GM21515 (cell line): Measurements from ENCODE around the gene WARS2.

Experiments
- ATAC-seq: cut with Tn5 transposase; IDR thresholded peaks from one replicate; pipeline ENCODE4 v1.9.1; 2021; ENCODE audit not compliant: unreplicated experiment

Gene WARS2

DNA sequence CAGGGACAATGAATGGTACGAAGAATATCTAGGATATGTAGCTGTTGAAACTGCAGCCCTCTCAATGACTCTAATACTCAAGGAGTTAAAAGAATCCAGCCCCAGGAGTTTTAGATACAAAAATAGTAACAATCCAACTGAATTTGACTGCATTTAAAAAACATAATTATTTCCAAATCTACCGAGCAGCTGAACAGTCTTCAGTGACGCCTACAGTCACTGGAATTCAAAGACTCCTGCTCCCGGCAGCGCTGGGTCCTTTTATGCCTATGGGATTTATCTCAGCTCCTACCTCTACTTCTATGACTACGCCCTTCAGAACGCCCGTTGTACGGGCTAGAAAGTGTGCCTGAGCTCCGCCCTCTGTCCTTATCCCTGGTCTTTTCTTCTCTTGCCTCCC is 55.7 kb downstream of the WARS2 start:
- no peak for ATAC-seq

DNA sequence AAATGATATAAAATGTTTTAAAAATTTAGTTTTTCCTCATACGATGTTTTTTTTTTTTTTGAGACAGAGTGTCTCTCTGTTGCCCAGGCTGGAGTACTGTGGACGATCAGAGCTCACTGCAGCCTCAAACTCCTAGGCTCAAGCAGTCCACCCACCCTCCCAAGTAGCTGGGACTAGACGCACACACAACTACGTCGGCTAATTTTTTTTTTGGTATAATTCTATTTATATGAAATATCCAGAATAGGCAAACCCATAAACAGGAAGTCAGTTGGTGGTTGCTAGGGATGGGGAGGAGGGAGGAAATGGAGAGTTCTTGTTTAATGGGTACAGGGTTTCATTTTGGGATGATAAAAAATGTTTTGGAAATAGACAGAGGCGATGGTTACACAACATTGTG is 56.5 kb downstream of the WARS2 start:
- ATAC-seq = no peak

- no peak for ATAC-seq
These were observed 57.0 kb downstream of the WARS2 start for GRCh38 chr1:119083479-119083878.

DNA sequence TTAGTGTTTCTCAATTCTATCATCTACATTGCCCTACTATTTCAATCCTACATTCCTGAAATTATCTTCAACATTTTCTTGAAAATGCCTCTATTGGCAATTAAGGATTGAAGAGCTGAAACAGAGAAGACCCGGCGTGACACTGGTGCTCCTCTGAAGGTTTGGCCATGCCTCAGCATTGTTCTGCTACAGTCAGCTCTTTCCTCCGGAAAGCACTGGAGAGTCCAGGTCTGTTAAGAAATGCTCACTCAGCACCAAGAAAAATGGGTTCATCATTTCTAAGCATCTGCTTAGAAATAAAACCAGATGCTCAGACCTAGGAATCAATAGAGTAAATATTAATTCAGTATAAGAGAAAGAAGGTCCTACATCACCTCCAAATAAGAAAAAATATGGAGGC is 58.8 kb downstream of the WARS2 start:
- no peak for ATAC-seq

DNA sequence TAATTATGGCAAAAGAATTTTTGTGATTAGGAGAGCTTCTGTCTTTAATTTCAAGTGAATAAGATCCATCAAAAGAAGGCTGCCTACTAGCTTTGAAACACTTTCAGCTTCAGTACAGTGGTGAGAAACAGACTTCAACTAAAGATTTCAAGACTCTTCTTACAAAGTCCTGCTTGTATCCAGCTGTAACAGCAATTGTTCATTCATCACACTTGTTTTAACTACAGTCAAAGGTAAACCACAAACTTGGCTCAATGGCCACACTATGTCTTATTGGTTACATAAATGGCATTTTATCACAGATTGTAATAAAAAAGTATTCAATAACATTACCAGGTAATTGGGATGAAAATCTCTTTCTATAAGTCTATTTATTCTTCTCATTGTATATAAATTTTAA is 59.2 kb downstream of the WARS2 start:
- no peak for ATAC-seq

DNA sequence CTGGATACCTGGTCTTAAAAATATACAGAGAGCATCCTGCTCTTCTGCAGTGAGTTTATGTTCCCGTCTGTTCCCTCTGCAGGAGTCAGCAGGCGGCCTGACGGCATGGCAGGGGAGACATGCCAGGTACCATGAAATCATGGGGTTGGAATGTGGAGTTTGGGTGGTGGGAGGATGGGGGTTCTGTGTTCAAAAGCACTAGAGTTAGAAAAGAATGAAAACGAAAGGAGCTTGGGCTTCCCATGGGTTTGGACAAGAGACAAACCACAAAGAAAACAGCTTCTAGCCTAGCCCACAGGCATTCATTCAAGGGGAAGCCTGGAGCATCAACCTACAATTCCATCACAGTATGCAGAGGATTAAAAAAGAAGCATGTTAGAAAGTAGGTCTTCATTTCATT is 59.9 kb downstream of the WARS2 start:
- no peak for ATAC-seq

- no peak for ATAC-seq
These were observed 60.6 kb downstream of the WARS2 start for GRCh38 chr1:119079881-119080280.

DNA sequence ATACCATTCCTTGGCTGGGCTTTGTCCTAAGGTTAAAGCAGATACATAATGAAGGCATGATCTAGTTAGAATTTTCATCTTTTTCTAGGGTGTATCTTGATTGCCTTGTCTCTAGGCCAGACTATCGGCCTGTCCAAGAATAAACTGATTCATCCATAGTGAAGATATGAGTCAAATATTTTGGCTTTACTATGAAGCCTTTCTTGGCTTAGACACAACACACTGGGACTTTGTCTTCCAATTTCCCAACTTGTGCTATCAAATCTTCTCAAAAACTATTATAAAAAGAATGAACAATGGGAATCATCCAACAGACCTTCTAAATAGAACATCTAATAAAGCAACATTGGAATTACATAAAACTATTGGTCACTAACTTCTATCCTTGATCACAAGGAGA is 64.8 kb downstream of the WARS2 start:
- no peak for ATAC-seq

DNA sequence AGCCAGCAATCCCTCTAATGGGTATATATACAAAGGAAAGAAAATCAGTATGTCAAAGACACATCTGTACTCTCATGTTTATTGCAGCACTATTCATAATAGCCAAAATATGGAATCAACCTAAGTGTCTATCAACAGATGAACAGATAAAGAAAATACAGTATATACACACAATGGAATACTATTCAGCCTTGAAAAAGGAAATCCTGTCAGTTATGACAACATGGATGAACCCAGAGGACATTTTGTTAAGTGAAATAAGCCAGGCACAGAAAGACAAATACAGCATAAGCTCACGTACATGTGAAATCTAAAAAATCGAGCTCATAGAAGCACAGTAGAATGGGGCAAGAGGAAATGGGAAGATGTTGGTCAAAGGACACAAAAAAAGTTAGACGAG is 69.1 kb downstream of the WARS2 start:
- no peak for ATAC-seq

DNA sequence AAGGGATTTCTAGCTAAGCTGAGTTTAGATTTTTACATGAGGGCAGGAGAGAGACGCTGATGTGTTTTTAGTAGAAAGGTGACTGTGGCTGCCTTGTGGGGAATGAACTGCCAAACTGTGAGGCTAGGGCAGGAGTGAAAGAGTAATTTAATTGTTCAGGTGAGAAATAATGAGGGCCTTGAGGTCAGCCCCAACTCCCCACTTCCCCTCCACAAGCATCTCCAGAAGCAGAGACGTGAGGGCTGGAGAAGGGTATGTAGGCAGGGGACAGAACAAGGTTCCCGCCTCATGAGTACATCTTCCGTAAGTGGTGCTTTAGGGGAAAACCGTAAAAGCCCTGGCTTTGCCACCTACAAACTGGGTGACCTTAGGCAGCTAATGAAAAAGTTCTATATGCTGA is 70.8 kb downstream of the WARS2 start:
- ATAC-seq = no peak

GRCh38 chr1:119068427-119068826 is 72.0 kb downstream of the WARS2 start:
- ATAC-seq = no peak

GRCh38 chr1:119061700-119062099 is 78.8 kb downstream of the WARS2 start:
- no peak for ATAC-seq

GRCh38 chr1:119055568-119055967 is 84.9 kb downstream of the WARS2 start:
- ATAC-seq = no peak

DNA sequence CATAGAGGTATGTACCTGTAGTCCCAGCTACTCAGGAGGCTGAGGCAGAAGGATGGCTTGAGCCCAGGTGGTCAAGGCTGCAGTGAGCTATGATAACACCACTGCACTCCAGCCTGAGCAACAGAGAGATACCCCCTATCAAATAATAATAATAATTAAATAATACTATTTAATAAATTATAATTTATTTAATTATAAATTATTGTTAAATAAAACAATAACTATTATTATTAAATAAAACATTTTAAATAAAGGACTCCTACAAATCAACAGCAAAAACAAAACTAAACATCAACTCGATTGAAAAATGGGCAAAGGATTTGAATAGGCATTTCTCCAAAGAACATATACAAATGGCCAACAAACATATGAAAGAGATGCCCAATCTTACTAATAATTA is 86.5 kb downstream of the WARS2 start:
- no peak for ATAC-seq

DNA sequence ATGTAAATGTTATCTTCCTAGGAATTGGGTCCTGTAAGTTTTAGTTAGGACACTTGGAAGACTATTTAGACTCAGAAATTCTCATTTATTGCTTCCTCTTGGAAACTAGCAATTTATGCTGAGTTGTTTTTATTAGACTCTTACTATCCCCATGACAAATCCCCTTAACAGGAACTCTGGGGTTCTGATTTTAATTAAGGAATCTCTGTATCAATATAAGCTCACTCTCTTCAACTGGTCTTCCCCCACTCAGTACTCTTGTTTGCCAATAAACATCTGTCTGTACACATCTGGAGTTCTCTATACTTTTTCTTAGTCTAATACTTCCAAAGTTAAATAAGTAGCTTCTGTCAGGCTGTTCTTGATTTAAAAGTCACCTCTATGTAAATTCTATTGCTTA is 88.2 kb downstream of the WARS2 start:
- ATAC-seq = no peak

- ATAC-seq = no peak
These were observed 91.6 kb downstream of the WARS2 start for GRCh38 chr1:119048624-119049404.

GRCh38 chr1:119046785-119047438 is 93.5 kb downstream of the WARS2 start:
- no peak for ATAC-seq

DNA sequence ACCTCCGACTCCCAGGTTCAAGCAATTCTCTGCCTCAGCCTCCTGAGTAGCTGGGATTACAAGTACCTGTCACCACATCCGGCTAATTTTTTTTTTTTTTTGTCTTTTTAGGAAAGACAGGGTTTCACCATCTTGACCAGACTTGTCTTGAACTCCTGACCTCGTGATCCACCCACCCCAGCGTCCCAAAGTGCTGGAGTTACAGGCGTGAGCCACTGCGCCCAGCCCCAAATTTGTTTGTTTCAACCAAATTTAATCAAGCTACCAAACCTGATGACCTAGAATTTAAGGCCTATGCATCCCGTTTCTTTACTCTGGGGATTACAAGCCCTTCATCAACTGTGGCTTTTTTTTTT is 94.0 kb downstream of the WARS2 start:
- ATAC-seq = no peak

- no peak for ATAC-seq
These were observed 95.2 kb downstream of the WARS2 start for GRCh38 chr1:119045096-119045746.

DNA sequence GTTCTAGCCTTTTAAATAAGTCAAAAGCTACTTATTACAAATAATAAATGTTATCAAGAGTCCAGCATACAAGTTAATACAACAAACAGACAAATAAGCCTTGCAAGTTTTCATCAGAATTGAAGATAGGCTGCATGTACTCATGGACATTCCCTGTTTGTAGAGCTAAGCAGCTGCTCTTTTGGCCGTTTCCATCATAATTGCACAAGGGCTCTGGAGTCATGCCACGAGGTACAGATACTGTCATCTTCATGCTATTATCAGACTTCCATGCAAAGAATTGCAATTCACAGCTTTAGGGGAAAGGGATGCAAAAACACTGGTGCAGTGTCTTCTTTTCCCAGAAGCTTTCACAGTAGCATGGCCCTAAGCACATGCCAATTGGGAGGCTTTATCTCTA is 99.5 kb downstream of the WARS2 start:
- no peak for ATAC-seq

- ATAC-seq = no peak
These were observed 100.0 kb downstream of the WARS2 start for GRCh38 chr1:119040489-119040888.

- no peak for ATAC-seq
These were observed 102.1 kb downstream of the WARS2 start for GRCh38 chr1:119038363-119038762.
